ENCODE measurements around the gene KLF16. TPM values are rescaled to one million over a fixed set of nuclear protein-coding genes. Genes with fewer than 3 reads are reported as not detected.
A peak's percentile ranks its signal among the peaks of the same experiment; 100 is the strongest.

KLF16 gene
- total RNA-seq, 1 experiment from 2014 or later: 64.0 TPM

GRCh38 chr19:1848399-1849131, 14.8 kb downstream of the KLF16 start, which contains the start of gene REXO1 (continued):
- TF ChIP-seq FOXP4 (CRISPR knock-in tag; IDR thresholded peaks at IDR 0.05): no peak
- no peak for TF ChIP-seq ZNF512 (CRISPR knock-in tag; IDR thresholded peaks at IDR 0.05; ENCODE audit: borderline replicate concordance)
- TF ChIP-seq MYBL2 (CRISPR knock-in tag; IDR thresholded peaks at IDR 0.05): no peak
- no peak for TF ChIP-seq JUN (CRISPR knock-in tag; IDR thresholded peaks at IDR 0.05)
- TF ChIP-seq OVOL2 (CRISPR knock-in tag; IDR thresholded peaks at IDR 0.05; ENCODE audit: borderline replicate concordance): no peak
- TF ChIP-seq NFATC4 (CRISPR knock-in tag; IDR thresholded peaks at IDR 0.05): no peak
- no peak for TF ChIP-seq CREM (CRISPR knock-in tag; IDR thresholded peaks at IDR 0.05)
- no peak for TF ChIP-seq MXD4 (CRISPR knock-in tag; IDR thresholded peaks at IDR 0.05; ENCODE audit: borderline replicate concordance)
- peak; percentile 89; the same call in 1 of the 2 replicates for TF ChIP-seq HMGXB4 (CRISPR knock-in tag; IDR thresholded peaks at IDR 0.05)
- TF ChIP-seq IRF1 (CRISPR knock-in tag; IDR thresholded peaks at IDR 0.05): no peak
- no peak for TF ChIP-seq ZNF263 (CRISPR knock-in tag; IDR thresholded peaks at IDR 0.05; ENCODE audit: low read depth)
- TF ChIP-seq ZBTB43 (CRISPR knock-in tag; IDR thresholded peaks at IDR 0.05): no peak
- TF ChIP-seq CDX4 (CRISPR knock-in tag; IDR thresholded peaks at IDR 0.05; ENCODE audit: borderline replicate concordance): no peak
- no peak for TF ChIP-seq MLX (CRISPR knock-in tag; IDR thresholded peaks at IDR 0.05)
- TF ChIP-seq ELF4 (CRISPR knock-in tag; IDR thresholded peaks at IDR 0.05; ENCODE audit: low read depth): no peak
- no peak for TF ChIP-seq ATF2 (CRISPR knock-in tag; IDR thresholded peaks at IDR 0.05; ENCODE audit: borderline replicate concordance, low read depth)
- peak; percentile 73 for TF ChIP-seq SP1 (CRISPR knock-in tag; conservative IDR thresholded peaks at IDR 0.05)
- no peak; the same call in 1 of the 2 replicates for TF ChIP-seq EMX1 (CRISPR knock-in tag; IDR thresholded peaks at IDR 0.05)
- no peak for TF ChIP-seq E2F1 (CRISPR knock-in tag; IDR thresholded peaks at IDR 0.05)
- no peak for TF ChIP-seq GABPB1 (CRISPR knock-in tag; IDR thresholded peaks at IDR 0.05)
- TF ChIP-seq HMGA2 (CRISPR knock-in tag; IDR thresholded peaks at IDR 0.05): no peak
- TF ChIP-seq SMAD4 (CRISPR knock-in tag; IDR thresholded peaks at IDR 0.05): no peak
- no peak for TF ChIP-seq ETV6 (CRISPR knock-in tag; IDR thresholded peaks at IDR 0.05)
- no peak for TF ChIP-seq NR2C2 (CRISPR knock-in tag; IDR thresholded peaks at IDR 0.05)
- no peak for TF ChIP-seq GRHL2 (CRISPR knock-in tag; IDR thresholded peaks at IDR 0.05; ENCODE audit: insufficient replicate concordance, severe bottlenecking)
- TF ChIP-seq CREB1 (CRISPR knock-in tag; IDR thresholded peaks at IDR 0.05): no peak
- no peak for TF ChIP-seq E2F4 (CRISPR knock-in tag; IDR thresholded peaks at IDR 0.05; ENCODE audit: borderline replicate concordance, low read depth)

All from WTC11 (cell line).